HepG2 (cell line): ENCODE results near the gene RPL32. TPM values are rescaled to one million over a fixed set of nuclear protein-coding genes. Genes with fewer than 3 reads are reported as not detected.

ENCODE experiments used
- ATAC-seq: fragments of 200-7000 bp; cut with Tn5 transposase; 3 replicates; pipeline ENCODE4 v1.9.1; 2020; ENCODE audit warnings: mild to moderate bottlenecking, moderate library complexity
- BruUV-seq: library from RNA; stranded (reverse); fragments of 400-500 nt; replicated peaks from 2 replicates; lab custom pipeline; 2021; lab: Mats Ljungman, UMichigan
- CTCF ChIA-PET: fragments of 300-600 bp; formaldehyde crosslinking; extraction: SDS; loops from one replicate; lab custom pipeline; 2021; ENCODE audit warnings: low total read pairs, inconsistent platforms, low intra/inter-chr PET ratio; lab: Yijun Ruan, JAX
- POLR2A ChIA-PET: fragments of 350-600 bp; sonication (Branson Sonifier 250); formaldehyde crosslinking; loops from one replicate; lab custom pipeline; 2020; ENCODE audit warnings: antibody characterized with exemption, inconsistent platforms; lab: Yijun Ruan, JAX
- DNase-seq: peaks from one replicate; pipeline ENCODE4 v3.0.0-alpha.2; 2015; ENCODE audit warnings: low spot score
- FAIRE-seq: peaks from 3 replicates; lab custom pipeline; 2011; peaks lifted over from hg19 to GRCh38; lab: Jason Lieb, UNC
- H2AFZ ChIP-seq: one replicate; pipeline ENCODE4 v1.6.1; 2011; ENCODE audit warnings: low read length, inconsistent platforms
- H3K27ac ChIP-seq: fragments of 300-600 bp; 3 replicates; pipeline ENCODE4 v1.8.0; 2011; ENCODE audit warnings: mixed run types, mild to moderate bottlenecking, mixed read lengths, low read length, inconsistent platforms; ENCODE audit not compliant: insufficient read depth; ENCODE audit errors: extremely low read length
- H3K27me3 ChIP-seq, 2 experiments: fragments of 200-600 bp in 1 of 2; 2 replicates in 1 of 2; 3 replicates in 1 of 2; pipeline versions ENCODE4 v1.6.0 to v1.8.0; 2011; ENCODE audit warnings: low read length in 2 of 2, mild to moderate bottlenecking in 2 of 2, moderate library complexity in 2 of 2, inconsistent platforms in 1 of 2; ENCODE audit not compliant: insufficient read depth in 2 of 2, control insufficient read depth in 1 of 2
- H3K36me3 ChIP-seq, 2 experiments: fragments of 200-600 bp in 1 of 2; replicated peaks in 1 of 2; 2 replicates in 1 of 2; 3 replicates in 1 of 2; pipeline versions ENCODE4 v1.5.1 to v1.8.0; 2011; ENCODE audit warnings: low read length in 2 of 2, inconsistent platforms in 1 of 2; ENCODE audit not compliant: insufficient read depth in 2 of 2, control insufficient read depth in 1 of 2
- H3K4me1 ChIP-seq: 2 replicates; pipeline ENCODE4 v1.5.1; 2012; ENCODE audit warnings: low read length, inconsistent platforms; ENCODE audit not compliant: insufficient read depth
- H3K4me2 ChIP-seq: 2 replicates; pipeline ENCODE4 v1.6.0; 2011; ENCODE audit warnings: low read depth, low read length, inconsistent platforms
- H3K4me3 ChIP-seq, 3 experiments: fragments of 200-600 bp in 1 of 3; sonication (generic), shearing (Covaris generic) in 1 of 3; replicated peaks in 1 of 3; 2 replicates each; pipeline ENCODE4 v1.5.1; 2011 to 2016; ENCODE audit warnings: low read length in 3 of 3, inconsistent platforms in 2 of 3, low read depth in 2 of 3, mild to moderate bottlenecking in 2 of 3, control low read depth in 1 of 3, mixed read lengths in 1 of 3; ENCODE audit not compliant: insufficient read depth in 1 of 3
- H3K79me2 ChIP-seq: one replicate; pipeline ENCODE4 v1.6.1; 2011; ENCODE audit warnings: low read length, inconsistent platforms; ENCODE audit not compliant: insufficient read depth
- H3K9ac ChIP-seq: 2 replicates; pipeline ENCODE4 v1.6.0; 2011; ENCODE audit warnings: mild to moderate bottlenecking, low read depth, low read length, inconsistent platforms; ENCODE audit not compliant: insufficient read depth
- H3K9me3 ChIP-seq: 2 replicates; pipeline ENCODE4 v1.5.1; 2012; ENCODE audit warnings: mild to moderate bottlenecking, low read length
- H4K20me1 ChIP-seq: 2 replicates; pipeline ENCODE4 v1.6.0; 2011; ENCODE audit warnings: inconsistent platforms, mild to moderate bottlenecking, low read length, moderate library complexity; ENCODE audit not compliant: insufficient read depth
- CREB1 ChIP-seq, 2 experiments: fragments of 450-650 bp in 1 of 2; IDR thresholded peaks; 2 replicates each; pipeline ENCODE4 v1.6.1; 2016 to 2017; ENCODE audit warnings: control low read depth in 1 of 2, mild to moderate bottlenecking in 1 of 2, missing compliant biosample characterization in 1 of 2, missing genetic modification characterization in 1 of 2
- EP300 ChIP-seq, 3 experiments: sonication (generic) in 1 of 3; formaldehyde crosslinking in 1 of 3; IDR thresholded peaks; 2 replicates each; pipeline versions ENCODE4 v1.5.1 to v1.6.1; 2011 to 2020; ENCODE audit warnings: low read depth in 2 of 3, low read length in 2 of 3, borderline replicate concordance in 1 of 3, improper control_type of control experiment in 1 of 3, mild to moderate bottlenecking in 1 of 3, missing genetic modification reagents in 1 of 3, moderate library complexity in 1 of 3
- ERF ChIP-seq: IDR thresholded peaks from 2 replicates; pipeline ENCODE4 v1.6.1; 2018; ENCODE audit warnings: missing biosample characterization, missing genetic modification reagents
- HHEX ChIP-seq: IDR thresholded peaks from 2 replicates; pipeline ENCODE4 v1.6.1; 2016; ENCODE audit warnings: control low read depth
- PLRG1 ChIP-seq: fragments of 450-650 bp; conservative IDR thresholded peaks from 2 replicates; pipeline ENCODE4 v1.6.1; 2016
- ZNF138 ChIP-seq: sonication (generic); formaldehyde crosslinking; IDR thresholded peaks from 2 replicates; pipeline ENCODE4 v1.5.0; 2020; ENCODE audit warnings: mild to moderate bottlenecking, low read depth, missing genetic modification reagents
- ZNF609 ChIP-seq: sonication (generic); formaldehyde crosslinking; IDR thresholded peaks from 2 replicates; pipeline ENCODE4 v1.4.0; 2020; ENCODE audit warnings: mild to moderate bottlenecking, missing genetic modification reagents, borderline replicate concordance
- WGBS: methylation state at CpG from one replicate; pipeline ENCODE4 v1.1.6; 2017; ENCODE audit warnings: low lambda C conversion rate; 5-methylcytosine and 5-hydroxymethylcytosine counted together
- in situ Hi-C: cut with HindIII; loops from 2 replicates; pipeline ENCODE4 v1.10.0; 2017; ENCODE audit warnings: low pct_unique_long_range_greater_than_20kb; ENCODE audit not compliant: extremely low pct_ligation_motif_present
- intact Hi-C: fragments of 100-400 bp; cut with micrococcal nuclease; formaldehyde crosslinking; loops from one replicate; pipeline ENCODE4 v1.10.0; 2022; ENCODE audit not compliant: unreplicated experiment
- polyA plus RNA-seq, 8 experiments: library from polyadenylated mRNA; depleted of rRNA in 3 of 8; stranded (reverse) in 7 of 8; unstranded in 1 of 8; fragments of >200 nt; fragmentation: Illumina TruSeq in 4 of 8; extraction: Trizol in 4 of 8; gene quantifications; 2 replicates each; pipeline versions ENCODE4 v1.2.1 to v1.2.3, GENCODE V29; 2011 to 2016; ENCODE audit warnings: low read depth in 4 of 8, missing spikeins in 1 of 8, mixed read lengths in 1 of 8; ENCODE audit not compliant: insufficient read depth in 1 of 8
- total RNA-seq, 5 experiments: library from RNA; depleted of rRNA; stranded (reverse); fragments of >200 nt; fragmentation: Illumina TruSeq; extraction: Trizol; gene quantifications; 2 replicates each; pipeline ENCODE4 v1.2.3, GENCODE V29; 2016; ENCODE audit warnings: low read depth in 1 of 5
- TF ChIP-seq, protein P1 (sequence below): sonication (generic); formaldehyde crosslinking; conservative IDR thresholded peaks from 2 replicates; pipeline ENCODE4 v1.5.0; 2020; ENCODE audit warnings: missing genetic modification reagents

RPL32 gene
- total and polyA plus RNA-seq, 2 of the 13 experiments (the other 11 are each of a cell fraction or from before 2014, with no cell fraction given), result 1,781 to 2,401 TPM

DNA sequence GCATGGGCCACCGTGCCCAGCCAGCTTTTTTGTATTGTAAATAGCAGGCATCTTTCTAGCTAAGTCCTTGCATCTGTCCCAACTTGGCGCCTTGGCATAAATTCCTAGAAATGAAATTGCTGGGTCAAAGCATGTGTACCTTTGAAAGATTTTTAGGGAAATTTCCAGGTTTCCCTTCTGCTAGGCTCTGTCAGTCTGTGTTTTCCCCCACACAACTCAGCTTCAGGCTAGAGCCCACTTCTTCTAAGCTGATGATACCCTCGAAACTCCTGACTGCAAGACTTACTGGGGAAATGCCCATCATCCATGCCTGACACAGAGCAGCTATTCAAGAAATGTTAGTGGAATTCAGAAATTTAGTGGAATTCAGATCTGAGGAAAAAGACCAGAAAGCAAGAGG lies 10.8 kb upstream of the RPL32 start:
- no peak for ATAC-seq
- POLR2A ChIA-PET, result no interaction called here
- H3K9ac ChIP-seq, result no peak overlapping the region
- no peaks in the 10 kb centered on the region for H3K9me3 ChIP-seq
- H3K79me2 ChIP-seq, result no peaks in the 10 kb centered on the region
- H3K27ac ChIP-seq, result no peak overlapping the region
- CTCF ChIA-PET, result no interaction called here
- no peak for TF ChIP-seq ERF (CRISPR knock-in tag)
- TF ChIP-seq PLRG1, result no peak
- no peak for TF ChIP-seq CREB1 (IDR thresholded peaks at IDR 0.05)
- no peak for TF ChIP-seq CREB1 (CRISPR knock-in tag; IDR thresholded peaks at IDR 0.05)
- no peak for TF ChIP-seq ZNF609
- no peak for TF ChIP-seq HHEX (CRISPR knock-in tag)
- TF ChIP-seq, protein P1, sequence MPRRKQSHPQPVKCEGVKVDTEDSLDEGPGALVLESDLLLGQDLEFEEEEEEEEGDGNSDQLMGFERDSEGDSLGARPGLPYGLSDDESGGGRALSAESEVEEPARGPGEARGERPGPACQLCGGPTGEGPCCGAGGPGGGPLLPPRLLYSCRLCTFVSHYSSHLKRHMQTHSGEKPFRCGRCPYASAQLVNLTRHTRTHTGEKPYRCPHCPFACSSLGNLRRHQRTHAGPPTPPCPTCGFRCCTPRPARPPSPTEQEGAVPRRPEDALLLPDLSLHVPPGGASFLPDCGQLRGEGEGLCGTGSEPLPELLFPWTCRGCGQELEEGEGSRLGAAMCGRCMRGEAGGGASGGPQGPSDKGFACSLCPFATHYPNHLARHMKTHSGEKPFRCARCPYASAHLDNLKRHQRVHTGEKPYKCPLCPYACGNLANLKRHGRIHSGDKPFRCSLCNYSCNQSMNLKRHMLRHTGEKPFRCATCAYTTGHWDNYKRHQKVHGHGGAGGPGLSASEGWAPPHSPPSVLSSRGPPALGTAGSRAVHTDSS, result no peak
- TF ChIP-seq EP300 (IDR thresholded peaks at IDR 0.05; ENCODE audit: low read depth in 2 of 2, low read length in 2 of 2), result no peak
- TF ChIP-seq EP300 (CRISPR knock-in tag; IDR thresholded peaks at IDR 0.05; ENCODE audit: borderline replicate concordance), result no peak
- no peak for TF ChIP-seq ZNF138 (CRISPR knock-in tag)
- no peak overlapping the region for H3K4me2 ChIP-seq
- no peaks in the 10 kb centered on the region for H3K36me3 ChIP-seq
- H3K4me3 ChIP-seq, result no peak overlapping the region
- peaks cover 6% of the 10 kb centered on the region for H3K4me1 ChIP-seq
- no TSS peak for BruUV-seq
- WGBS, result 37% methylated on average over 3 of the region's 3 CpGs
- no peak for DNase-seq
- in situ Hi-C loops (no loop called here), intact Hi-C loops (no loop called here)
- H4K20me1 ChIP-seq, result no peaks in the 10 kb centered on the region
- H3K27me3 ChIP-seq, result peaks cover 0 to 24% of the 10 kb centered on the region in 2 experiments; a peak in 2 of 5 replicates
- H2AFZ ChIP-seq, result no peak overlapping the region
- FAIRE-seq, result no peak
